Measurements from ENCODE around the gene STARD10.

The STARD10 gene

DNA sequence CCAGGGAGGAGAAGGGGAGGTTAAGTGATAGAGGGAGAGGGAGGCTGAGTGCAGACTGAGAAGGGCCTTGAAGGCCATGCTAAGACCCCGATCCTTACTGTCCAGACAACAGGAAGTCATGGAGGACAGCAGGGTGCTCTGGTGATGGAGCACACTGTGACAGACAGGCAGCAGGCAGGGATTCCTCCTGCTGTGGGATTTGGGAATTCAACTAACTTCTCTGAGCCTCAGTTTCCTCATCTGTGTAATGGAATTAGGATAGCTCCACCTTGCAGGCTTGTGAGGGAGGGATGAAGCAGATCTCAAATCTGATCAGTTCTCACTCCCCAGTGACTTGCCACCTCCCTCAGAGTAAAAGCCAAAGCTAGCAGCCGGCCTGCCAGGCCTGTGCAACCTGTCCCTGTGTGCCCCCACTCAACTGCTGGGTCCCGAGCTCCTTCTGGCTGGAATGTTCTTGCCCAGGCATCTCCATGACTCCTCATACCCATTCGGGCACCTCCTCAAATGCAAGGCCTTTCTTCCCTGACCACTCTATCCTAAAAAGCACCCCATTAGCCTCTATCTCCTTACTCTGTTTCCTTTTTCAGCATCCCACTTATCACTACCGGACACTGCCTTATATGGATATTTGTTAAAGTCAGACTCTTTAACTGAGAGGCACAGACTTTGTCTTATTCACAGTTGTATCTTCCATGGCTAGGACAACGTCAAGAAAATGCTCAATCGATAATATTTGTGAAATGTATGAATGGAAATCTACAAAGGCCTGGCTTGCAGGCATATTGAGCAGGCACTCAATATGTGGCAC is 51.1 kb downstream of the STARD10 start:
- no peak for DNase-seq

GRCh38 chr11:72741849-72742512 is 51.9 kb downstream of the STARD10 start:
- DNase-seq: no peak

DNA sequence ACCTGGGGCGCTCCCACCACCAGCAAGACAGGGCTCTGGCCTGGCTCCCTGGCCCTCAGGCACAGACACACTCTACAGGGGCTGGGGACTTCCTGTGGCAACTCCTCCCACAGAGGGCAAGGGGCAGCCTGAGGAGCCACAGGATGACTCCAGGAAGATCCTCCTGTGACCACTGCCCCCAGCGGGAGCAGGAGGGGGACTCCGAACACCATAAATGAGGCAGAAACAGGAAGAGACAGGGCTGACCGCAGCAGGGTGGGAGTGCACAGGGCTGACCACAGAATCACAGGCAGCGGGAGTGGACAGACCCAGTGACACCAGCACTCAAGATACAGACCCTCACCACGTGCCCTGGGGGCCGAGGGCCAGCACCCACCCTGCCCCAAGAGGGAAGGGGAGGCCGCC is 52.4 kb downstream of the STARD10 start:
- no peak for DNase-seq

- no peak for DNase-seq
Measured at GRCh38 chr11:72740562-72741428, 53.1 kb downstream of the STARD10 start.

DNA sequence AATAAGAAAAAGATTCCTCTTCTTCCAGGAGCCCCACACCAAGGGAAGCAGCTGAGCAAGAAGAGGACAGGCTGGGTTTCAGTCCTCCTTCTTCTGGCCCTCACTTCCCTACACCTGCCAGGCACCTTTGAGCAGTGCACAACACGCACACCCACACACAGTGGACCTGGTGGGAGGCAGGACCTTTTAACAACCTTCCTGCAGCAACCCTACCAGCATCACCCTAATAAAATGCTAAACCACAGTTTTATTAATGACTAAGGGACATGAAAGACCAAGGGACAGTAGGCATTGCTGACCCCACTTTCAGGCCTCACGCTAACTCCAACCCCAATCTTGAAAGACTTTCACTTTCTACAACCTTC is 53.8 kb downstream of the STARD10 start:
- no peak for DNase-seq

DNA sequence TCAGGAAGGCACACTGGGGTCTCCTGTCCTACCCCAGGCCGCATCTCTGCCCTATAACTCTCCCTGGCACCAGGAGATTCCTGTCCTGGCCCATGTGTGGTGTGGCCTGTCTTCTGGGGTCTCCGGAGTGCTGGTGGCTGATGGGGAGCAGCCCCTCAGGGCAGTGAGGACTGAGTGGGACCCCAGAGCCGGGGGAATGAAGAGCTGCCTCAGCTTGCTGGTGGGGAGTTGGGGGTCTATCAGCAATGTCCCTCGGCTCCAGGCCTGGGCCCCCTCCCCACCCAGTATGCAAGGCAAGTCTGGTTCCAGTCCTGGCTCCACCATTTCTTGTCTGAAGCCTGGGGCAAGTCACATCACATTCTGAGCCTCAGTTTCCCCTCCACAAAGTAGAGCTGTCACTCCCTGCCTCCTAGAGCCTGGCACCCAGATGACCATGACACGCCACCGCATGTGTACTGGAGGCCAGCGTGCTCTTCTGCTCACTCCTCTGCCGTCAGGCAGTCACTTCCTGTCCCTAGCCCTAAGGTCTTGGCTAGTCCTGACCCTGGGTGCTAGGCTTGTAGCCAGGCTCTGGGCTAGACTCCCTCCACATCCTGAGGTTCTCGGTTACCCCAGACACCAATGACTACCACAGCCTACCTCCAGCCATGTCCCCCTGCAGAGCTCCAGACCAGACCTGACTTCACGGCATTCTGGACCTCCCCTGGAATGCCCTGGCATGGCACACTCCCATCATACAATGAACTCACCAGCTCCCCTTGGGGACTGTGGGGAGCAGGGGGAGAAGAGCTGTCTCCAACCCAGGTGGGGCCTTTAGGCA is 54.4 kb downstream of the STARD10 start:
- no peak for DNase-seq

DNA sequence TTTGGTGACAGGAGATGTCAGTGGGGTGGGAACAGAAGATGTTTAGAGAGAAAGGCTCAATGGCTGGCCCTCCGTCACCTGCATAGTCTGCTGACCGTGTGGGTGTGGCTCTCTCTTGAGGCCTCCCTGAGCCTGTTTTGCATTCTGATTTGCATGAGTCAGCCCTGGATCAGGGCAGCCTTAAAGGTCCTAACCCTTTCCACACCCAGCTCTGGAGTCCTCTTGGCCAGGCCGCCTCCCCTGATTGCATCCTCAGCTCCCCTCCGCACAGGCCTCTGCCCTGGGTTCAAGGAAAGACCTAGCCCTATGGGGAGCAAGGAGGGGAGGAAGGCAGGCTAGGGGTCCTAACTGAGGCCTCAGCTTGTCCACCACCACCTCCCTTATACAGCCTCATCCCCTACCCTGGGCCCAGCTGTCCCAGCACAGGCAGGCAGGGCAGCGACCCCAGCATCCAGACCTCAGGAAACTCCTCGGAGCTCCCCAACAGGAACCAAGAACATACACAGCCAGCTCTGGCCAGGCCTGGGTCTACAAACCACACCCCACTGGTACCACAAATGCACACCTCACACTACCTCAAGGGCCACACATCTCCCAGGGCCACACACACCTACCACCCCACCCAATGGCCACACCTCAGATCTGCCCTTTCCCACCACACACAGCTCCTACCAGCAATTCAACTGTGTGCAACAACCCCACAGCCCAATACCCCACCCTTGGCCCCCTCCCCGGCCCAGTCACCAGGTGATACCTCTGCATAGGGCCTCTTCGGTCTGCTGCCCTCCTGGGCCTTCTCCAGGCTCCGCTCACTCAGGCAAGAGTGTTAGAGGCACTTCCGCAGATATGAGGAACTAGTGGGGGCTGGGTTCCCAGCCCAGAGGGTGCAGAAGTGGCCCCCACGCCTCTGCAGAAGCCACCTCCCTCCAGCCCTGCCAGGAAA is 55.4 kb downstream of the STARD10 start:
- no peak for DNase-seq

- no peak for DNase-seq
Measured at GRCh38 chr11:72737336-72737735, 56.5 kb downstream of the STARD10 start.

DNA sequence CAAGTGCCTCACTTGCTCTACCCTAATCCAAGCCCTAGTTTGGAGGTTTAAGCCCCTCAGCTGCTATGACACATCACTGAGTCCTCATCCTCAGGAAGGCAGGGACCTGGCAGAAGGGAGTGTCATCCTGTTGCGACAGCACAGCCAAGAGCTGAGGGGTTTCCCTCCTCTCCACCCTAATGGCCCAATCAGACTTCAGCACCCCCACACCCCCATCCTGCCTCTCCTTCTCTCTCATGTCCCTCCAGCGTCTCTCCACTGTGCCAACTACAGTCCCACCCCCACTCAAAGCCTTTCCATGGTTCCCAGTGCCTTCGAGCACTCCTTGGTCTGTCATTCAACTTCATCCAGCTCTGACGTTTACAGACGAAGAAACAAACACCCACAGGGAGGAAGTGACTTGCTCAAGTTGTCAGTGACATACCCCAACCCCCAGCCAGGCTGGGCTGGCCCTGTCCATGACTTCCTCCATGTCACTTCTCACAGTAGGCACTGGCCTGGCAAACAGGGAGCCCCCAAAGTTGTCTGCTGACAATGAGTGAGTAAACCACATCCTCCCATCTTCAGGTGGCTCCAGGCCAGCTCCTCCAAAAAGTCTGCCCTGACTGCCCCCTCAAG is 57.3 kb downstream of the STARD10 start:
- peak; percentile 19 to 42 (median 30) for DNase-seq

DNA sequence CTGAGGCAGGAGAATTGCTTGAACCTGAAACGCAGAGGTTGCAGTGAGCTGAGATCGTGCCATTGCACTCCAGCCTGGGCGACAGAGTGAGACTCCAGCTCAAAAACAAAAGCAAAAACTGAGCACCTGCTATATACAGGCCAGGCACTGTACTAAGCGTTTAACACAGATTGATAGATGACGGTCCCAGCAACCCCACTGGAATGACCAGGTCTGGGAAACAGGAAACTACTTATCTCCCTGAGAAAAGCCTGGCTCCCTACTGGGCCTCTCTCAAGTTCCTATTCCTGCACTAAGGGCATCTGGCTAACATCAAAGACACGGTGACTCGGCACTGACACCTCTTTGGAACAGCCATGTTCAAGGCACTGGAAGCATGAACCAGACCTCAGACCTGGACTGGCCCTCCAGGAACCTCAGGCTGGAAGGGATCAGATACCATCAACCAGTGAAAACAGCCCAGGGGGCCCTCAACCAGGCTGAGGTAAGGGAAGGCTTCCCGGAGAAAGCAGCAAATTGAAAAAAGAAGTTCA is 58.3 kb downstream of the STARD10 start:
- no peak for DNase-seq

DNA sequence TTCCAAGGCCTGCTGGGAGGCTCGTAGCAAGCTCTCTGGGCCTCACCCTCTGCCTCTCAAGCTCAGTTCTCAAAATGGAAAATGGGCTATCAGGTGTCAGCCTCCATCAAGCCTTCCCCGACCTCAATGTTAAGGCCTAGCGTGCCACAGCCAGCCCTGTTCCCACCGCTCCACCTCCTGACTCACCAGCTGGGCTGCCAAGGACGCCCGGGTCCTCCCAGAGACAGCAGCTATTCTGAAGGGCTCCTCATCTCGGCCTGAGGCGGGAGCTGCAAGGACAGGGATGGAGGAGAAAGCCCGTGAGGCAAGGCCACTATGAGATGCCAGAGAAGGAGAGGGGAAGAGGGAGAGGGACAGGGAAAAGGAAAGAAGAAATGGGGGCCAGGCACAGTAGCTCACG is 61.5 kb downstream of the STARD10 start:
- no peak for DNase-seq

- no peak for DNase-seq
Measured at GRCh38 chr11:72730737-72731136, 63.1 kb downstream of the STARD10 start.

DNA sequence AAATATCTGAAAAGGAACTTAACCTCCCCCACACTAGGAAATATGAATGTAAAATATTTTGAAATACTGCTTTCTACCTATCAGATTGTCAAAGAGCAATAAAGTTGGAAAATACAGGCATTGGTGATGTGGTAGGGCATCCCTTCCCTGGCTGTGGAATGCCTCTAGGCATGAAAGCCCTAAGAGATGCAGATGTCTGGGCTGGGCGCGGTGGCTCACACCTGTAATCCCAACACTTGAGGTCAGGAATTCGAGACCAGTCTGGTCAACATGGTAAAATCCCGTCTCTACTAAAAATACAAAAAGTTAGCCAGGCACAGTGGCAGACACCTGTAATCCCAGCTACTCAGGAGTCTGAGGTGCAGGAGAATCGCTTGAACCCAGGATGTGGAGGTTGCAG is 63.6 kb downstream of the STARD10 start:
- no peak for DNase-seq

DNA sequence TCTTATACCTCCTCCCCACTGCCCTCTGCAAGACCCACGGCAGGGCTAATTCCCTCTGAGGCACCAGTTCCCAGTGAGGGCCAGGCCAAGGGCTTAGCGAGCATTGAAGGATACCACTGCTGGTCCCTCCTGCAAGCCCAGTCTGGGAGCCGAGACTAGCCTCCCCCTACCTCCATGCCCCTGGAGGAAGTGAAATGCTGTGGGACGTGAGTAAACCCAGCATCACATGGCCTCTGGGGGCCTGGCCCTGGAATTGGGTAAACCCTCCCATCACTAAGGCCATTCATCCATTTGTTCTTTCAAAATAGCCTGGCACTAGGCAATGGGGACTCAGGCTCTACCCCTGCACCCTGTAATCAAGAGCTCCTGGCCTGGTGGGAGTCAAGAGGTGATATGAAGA is 66.3 kb downstream of the STARD10 start:
- DNase-seq: no peak

- DNase-seq: no peak
Measured at GRCh38 chr11:72726266-72727220, 67.3 kb downstream of the STARD10 start.

GRCh38 chr11:72725724-72726028 is 68.2 kb downstream of the STARD10 start:
- DNase-seq: no peak

DNA sequence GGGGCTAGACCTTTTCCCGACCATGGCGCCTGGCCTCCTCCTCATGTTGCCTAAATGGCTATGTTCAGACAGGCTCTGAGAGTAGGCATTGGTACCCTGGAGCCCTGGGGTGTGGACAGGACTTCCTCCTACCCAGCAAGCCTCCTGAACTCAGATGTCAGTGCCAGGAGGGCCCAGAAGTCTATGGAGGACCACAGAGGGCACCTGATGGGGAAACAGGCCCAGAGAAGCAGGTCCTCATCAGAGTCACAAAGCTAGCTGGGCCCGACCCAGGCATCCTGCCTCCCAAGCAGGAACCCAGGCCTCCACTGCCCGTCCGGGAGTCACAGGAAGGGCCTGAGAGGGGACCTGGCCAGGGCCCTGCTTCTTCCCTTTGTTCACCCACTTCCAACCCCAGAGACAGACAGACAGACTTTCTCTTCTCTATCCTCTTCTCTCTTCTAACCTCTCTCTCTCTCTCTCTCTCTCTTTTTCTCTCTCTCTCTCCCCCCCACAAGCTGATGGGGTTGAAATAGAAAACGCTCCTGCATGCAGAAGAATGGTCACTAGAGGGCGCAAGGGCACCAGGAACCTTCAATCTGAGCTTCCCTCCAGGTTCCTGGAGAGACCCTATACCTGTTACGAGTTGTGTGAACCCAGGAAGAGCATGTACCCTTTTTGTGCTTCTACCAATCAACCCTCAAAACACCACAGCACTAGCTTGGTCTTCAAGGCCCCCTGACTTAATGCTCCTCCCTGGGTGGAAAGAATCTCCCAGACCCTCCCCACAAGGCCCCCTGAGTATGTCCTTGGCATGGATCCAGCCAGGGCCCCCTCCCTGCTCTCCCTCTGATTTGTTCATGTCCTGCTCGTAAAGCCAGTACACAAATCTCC is 68.8 kb downstream of the STARD10 start:
- DNase-seq: peak; percentile 41 to 59 (median 55)

GRCh38 chr11:72724021-72724551 is 69.8 kb downstream of the STARD10 start:
- DNase-seq: no peak
